Measurements from ENCODE around the gene PAQR3.

- TF ChIP-seq ATF2 (IDR thresholded peaks at IDR 0.05; ENCODE audit: low read length) (no peak), EZH2 (IDR thresholded peaks at IDR 0.05; ENCODE audit: borderline replicate concordance, control insufficient read depth, low read depth, low read length) (no peak), EGR1 (IDR thresholded peaks at IDR 0.05; ENCODE audit: borderline replicate concordance in 1 of 2, low read depth in 2 of 2, low read length in 2 of 2) (no peak)
These were observed 17.0 kb downstream of the PAQR3 start for GRCh38 chr4:78922207-78922606.

Measured in GM12878 (cell line).